ENCODE data around the gene TNFAIP2. TPM values are rescaled to one million over a fixed set of nuclear protein-coding genes. Genes with fewer than 3 reads are reported as not detected.

TNFAIP2 gene
- total and polyA plus RNA-seq, 2 donors (not counting 3 experiments of a cell fraction or from before 2014, with no cell fraction given) = 31.6 to 42.7 TPM

GRCh38 chr14:103091041-103091882 lies 32.0 kb upstream of the TNFAIP2 start:
- CTCF ChIA-PET = interaction anchor here (1.0 to 1.7 kb wide), 3 partner anchors 12 to 14 kb away, joined by 5 to 8 read pairs (median 5); no protein-coding TSS in a partner anchor

More at GRCh38 chr14:103091041-103091882, 32.0 kb upstream of the TNFAIP2 start:
- Histone ChIP-seq H3K27me3 (ENCODE audit: control insufficient read depth in 2 of 2, insufficient read depth in 2 of 2, low read length in 2 of 2) (no peaks in the 10 kb centered on the region), H3K9me1 (replicated peaks; ENCODE audit: control insufficient read depth, extremely low read depth, insufficient read depth, low read length) (no peaks in the 10 kb centered on the region), H2AFZ (ENCODE audit: low read depth, low read length) (peak overlapping the region; percentile 89), H3K4me2 (ENCODE audit: insufficient read depth, low read length) (peak overlapping the region; percentile 58), H3K79me2 (ENCODE audit: control insufficient read depth, insufficient read depth, low read length) (no peaks in the 10 kb centered on the region), H3K36me3 (ENCODE audit: control insufficient read depth in 2 of 2, extremely low read depth in 1 of 2, insufficient read depth in 2 of 2, low read length in 2 of 2) (no peaks in the 10 kb centered on the region), H4K20me1 (replicated peaks; ENCODE audit: control insufficient read depth, extremely low read depth, insufficient read depth, low read length) (no peaks in the 10 kb centered on the region), H3K9me3 (replicated peaks; ENCODE audit: control insufficient read depth, insufficient read depth, low read length) (no peaks in the 10 kb centered on the region), H3K4me3 (replicated peaks in 1 of 3; ENCODE audit: insufficient read depth in 1 of 3, low read depth in 1 of 3, low read length in 3 of 3) (peak overlapping the region in 2 of 3 experiments; percentile 22 to 24), H3K27ac (ENCODE audit: insufficient read depth, low read depth, low read length) (no peak overlapping the region), H3K4me1 (ENCODE audit: control insufficient read depth, extremely low read depth, insufficient read depth, low read length) (peaks cover 4% of the 10 kb centered on the region), H3K9ac (replicated peaks; ENCODE audit: extremely low read depth, insufficient read depth, low read length) (no peak overlapping the region)
- FAIRE-seq (no peak), DNase-seq (ENCODE audit: low read depth, low spot score) (no peak)
- dilution Hi-C loops (cut with MboI; ENCODE audit: extremely low pct_ligation_motif_present, low sequenced_read_pairs) = no loop called here
- no TSS peak for BruUV-seq (replicated peaks)
- intact Hi-C loops (cut with micrococcal nuclease) = loop anchor here (1.0 kb wide), 1 partner anchor 16 kb away; no protein-coding TSS in a partner anchor
- POLR2A ChIA-PET = no interaction called here
- peak; percentile 18 for TF ChIP-seq MAX (IDR thresholded peaks at IDR 0.05; ENCODE audit: insufficient read depth, insufficient read length)
- TF ChIP-seq, protein P1, sequence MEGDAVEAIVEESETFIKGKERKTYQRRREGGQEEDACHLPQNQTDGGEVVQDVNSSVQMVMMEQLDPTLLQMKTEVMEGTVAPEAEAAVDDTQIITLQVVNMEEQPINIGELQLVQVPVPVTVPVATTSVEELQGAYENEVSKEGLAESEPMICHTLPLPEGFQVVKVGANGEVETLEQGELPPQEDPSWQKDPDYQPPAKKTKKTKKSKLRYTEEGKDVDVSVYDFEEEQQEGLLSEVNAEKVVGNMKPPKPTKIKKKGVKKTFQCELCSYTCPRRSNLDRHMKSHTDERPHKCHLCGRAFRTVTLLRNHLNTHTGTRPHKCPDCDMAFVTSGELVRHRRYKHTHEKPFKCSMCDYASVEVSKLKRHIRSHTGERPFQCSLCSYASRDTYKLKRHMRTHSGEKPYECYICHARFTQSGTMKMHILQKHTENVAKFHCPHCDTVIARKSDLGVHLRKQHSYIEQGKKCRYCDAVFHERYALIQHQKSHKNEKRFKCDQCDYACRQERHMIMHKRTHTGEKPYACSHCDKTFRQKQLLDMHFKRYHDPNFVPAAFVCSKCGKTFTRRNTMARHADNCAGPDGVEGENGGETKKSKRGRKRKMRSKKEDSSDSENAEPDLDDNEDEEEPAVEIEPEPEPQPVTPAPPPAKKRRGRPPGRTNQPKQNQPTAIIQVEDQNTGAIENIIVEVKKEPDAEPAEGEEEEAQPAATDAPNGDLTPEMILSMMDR (IDR thresholded peaks at IDR 0.05; ENCODE audit: extremely low read depth in 1 of 2, insufficient read depth in 1 of 2, low read depth in 1 of 2, low read length in 2 of 2) = peak; percentile 30 to 64
- TF ChIP-seq MYC (IDR thresholded peaks at IDR 0.05; ENCODE audit: low read depth, low read length) = no peak
